ENCODE measurements around the gene NARS2.

- TF ChIP-seq, protein P1, sequence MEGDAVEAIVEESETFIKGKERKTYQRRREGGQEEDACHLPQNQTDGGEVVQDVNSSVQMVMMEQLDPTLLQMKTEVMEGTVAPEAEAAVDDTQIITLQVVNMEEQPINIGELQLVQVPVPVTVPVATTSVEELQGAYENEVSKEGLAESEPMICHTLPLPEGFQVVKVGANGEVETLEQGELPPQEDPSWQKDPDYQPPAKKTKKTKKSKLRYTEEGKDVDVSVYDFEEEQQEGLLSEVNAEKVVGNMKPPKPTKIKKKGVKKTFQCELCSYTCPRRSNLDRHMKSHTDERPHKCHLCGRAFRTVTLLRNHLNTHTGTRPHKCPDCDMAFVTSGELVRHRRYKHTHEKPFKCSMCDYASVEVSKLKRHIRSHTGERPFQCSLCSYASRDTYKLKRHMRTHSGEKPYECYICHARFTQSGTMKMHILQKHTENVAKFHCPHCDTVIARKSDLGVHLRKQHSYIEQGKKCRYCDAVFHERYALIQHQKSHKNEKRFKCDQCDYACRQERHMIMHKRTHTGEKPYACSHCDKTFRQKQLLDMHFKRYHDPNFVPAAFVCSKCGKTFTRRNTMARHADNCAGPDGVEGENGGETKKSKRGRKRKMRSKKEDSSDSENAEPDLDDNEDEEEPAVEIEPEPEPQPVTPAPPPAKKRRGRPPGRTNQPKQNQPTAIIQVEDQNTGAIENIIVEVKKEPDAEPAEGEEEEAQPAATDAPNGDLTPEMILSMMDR (IDR thresholded peaks at IDR 0.05; ENCODE audit: low read length): no peak
- TF ChIP-seq EZH2 (IDR thresholded peaks at IDR 0.05; ENCODE audit: borderline replicate concordance, low read length): no peak
Measured at GRCh38 chr11:78489184-78489583, 85.5 kb downstream of the NARS2 start.
